Muscle of arm (tissue), 14 donors: ENCODE results near the gene ZDHHC5. TPM values are rescaled to one million over a fixed set of nuclear protein-coding genes. Genes with fewer than 3 reads are reported as not detected.

Experiments
- DNase-seq: peaks from one replicate; pipeline ENCODE4 v3.0.0-alpha.2; 2013
- long read RNA-seq, 11 donors: transcript quantifications; one replicate each; lab custom pipeline, GENCODE V29; 2026
- polyA plus RNA-seq, 12 donors: library from polyadenylated mRNA; unstranded; fragments of 120-200 nt; gene quantifications; one replicate each; pipeline ENCODE4 v1.2.1, GENCODE V29; 2013; ENCODE audit not compliant: insufficient read length in 12 of 12

ZDHHC5 gene, protein sequence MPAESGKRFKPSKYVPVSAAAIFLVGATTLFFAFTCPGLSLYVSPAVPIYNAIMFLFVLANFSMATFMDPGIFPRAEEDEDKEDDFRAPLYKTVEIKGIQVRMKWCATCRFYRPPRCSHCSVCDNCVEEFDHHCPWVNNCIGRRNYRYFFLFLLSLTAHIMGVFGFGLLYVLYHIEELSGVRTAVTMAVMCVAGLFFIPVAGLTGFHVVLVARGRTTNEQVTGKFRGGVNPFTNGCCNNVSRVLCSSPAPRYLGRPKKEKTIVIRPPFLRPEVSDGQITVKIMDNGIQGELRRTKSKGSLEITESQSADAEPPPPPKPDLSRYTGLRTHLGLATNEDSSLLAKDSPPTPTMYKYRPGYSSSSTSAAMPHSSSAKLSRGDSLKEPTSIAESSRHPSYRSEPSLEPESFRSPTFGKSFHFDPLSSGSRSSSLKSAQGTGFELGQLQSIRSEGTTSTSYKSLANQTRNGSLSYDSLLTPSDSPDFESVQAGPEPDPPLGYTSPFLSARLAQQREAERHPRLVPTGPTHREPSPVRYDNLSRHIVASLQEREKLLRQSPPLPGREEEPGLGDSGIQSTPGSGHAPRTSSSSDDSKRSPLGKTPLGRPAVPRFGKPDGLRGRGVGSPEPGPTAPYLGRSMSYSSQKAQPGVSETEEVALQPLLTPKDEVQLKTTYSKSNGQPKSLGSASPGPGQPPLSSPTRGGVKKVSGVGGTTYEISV
- polyA plus RNA-seq: 10 to 100 TPM in 11 of 12 donors, not detected in 1; 26.4 to 41.8 (median 31.3) TPM
- long read RNA-seq, donor 1, full-length matches to known transcripts: 1 of 33 reads
- long read RNA-seq, donor 1, partial matches to known transcripts: 32 of 33 reads
- long read RNA-seq, donor 1, other reads (novel, unspliced or antisense): 0 of 33 reads
- long read RNA-seq, donor 2, partial matches to known transcripts: 29 of 29 reads
- long read RNA-seq, donor 2, other reads (novel, unspliced or antisense): 0 of 29 reads
- long read RNA-seq, donor 3, full-length matches to known transcripts: 1 of 18 reads
- long read RNA-seq, donor 3, partial matches to known transcripts: 17 of 18 reads
- long read RNA-seq, donor 3, other reads (novel, unspliced or antisense): 0 of 18 reads
- long read RNA-seq, donor 4, full-length matches to known transcripts: 1 of 6 reads
- long read RNA-seq, donor 4, partial matches to known transcripts: 5 of 6 reads
- long read RNA-seq, donor 4, other reads (novel, unspliced or antisense): 0 of 6 reads
- long read RNA-seq, donor 5: 0 reads
- long read RNA-seq, donor 6: 0 reads
- long read RNA-seq, donor 7, full-length matches to known transcripts: 1 of 1 reads
- long read RNA-seq, donor 7, partial matches to known transcripts: 0 of 1 reads
- long read RNA-seq, donor 7, other reads (novel, unspliced or antisense): 0 of 1 reads
- long read RNA-seq, donor 8, full-length matches to known transcripts: 1 of 19 reads
- long read RNA-seq, donor 8, partial matches to known transcripts: 18 of 19 reads
- long read RNA-seq, donor 8, other reads (novel, unspliced or antisense): 0 of 19 reads
- long read RNA-seq, donor 9, full-length matches to known transcripts: 1 of 1 reads
- long read RNA-seq, donor 9, partial matches to known transcripts: 0 of 1 reads
- long read RNA-seq, donor 9, other reads (novel, unspliced or antisense): 0 of 1 reads
- long read RNA-seq, donor 10, full-length matches to known transcripts: 2 of 8 reads
- long read RNA-seq, donor 10, partial matches to known transcripts: 6 of 8 reads
- long read RNA-seq, donor 10, other reads (novel, unspliced or antisense): 0 of 8 reads
- long read RNA-seq, donor 11, full-length matches to known transcripts: 1 of 8 reads
- long read RNA-seq, donor 11, partial matches to known transcripts: 7 of 8 reads
- long read RNA-seq, donor 11, other reads (novel, unspliced or antisense): 0 of 8 reads

DNA sequence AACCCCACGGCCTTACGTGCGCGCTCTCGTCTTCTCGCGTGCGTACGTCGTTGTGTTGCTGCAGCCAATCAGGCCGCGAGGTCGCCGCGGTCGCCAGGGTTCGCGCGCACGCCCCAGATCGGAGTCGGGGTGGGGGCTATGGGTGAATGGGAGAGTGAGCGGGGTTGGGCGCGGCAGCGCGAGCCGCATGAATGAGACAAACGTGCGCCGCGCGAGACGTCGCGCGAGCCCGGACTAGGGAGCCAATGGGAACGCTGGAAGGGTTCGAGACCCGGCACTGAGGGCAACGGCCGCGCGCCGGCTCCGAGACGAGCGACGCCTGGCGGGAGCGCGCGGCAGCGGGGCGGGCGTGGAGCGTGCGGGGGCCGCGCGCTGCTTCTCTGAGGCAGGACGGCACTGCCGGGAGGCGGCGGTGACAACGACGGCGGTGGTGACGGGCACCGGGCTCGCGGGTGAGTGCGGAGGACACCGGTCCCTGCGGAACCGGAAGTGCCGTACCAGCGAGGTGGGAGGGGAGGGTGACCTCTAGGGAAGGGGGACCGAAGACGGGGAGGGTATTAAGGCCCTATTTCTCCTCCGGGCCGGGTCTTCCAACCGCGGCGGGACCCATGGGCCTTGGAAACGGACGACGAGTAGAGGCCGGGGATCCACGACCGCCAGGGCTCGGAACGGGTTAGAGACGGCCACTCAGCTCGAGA is at the start of gene ZDHHC5:
TSS of gene ZDHHC5 (plus strand) at position 379 of the 698 bp plus-strand sequence. CDS start 4,977 bp downstream, outside the sequence.
- DNase-seq: peak; percentile 100

DNA sequence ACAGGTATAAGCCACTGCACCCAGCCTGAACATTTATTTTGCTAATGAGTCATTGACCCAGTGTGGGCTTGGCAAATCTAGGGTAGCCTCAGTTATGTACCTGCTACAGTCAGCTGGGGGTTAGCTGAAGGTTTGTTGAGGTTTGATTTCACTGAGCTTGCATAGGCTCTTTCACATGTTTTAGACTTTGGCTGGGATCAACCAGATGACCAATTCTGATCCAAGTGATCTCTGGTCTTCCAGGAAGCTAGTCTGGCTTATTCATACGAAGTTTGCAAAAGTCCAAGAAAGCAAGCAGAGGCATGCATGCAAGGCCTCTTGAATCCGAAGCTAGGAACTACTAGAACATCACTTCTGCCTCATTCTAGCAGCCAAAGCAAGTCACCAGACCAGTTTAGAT is 49.5 kb upstream of the ZDHHC5 start:
- no peak for DNase-seq

DNA sequence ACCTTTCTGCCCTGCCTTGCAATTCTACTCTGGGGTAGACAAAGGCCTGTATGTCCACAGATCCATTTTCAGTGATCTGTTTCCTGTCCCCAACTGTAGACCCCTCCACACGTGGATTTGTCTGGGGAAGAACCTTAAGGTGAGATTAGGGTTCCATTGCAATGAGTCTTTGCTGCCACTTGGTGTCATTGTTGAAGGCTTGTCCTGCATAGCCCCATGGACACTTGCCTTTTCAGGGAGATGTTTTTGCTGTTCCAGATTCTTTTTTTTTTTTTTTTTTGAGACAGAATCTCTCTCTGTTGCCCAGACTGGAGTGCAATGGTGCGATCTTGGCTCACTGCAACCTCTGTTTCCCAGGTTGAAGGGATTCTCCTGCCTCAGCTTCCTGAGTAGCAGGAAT is 48.6 kb upstream of the ZDHHC5 start:
- no peak for DNase-seq

DNA sequence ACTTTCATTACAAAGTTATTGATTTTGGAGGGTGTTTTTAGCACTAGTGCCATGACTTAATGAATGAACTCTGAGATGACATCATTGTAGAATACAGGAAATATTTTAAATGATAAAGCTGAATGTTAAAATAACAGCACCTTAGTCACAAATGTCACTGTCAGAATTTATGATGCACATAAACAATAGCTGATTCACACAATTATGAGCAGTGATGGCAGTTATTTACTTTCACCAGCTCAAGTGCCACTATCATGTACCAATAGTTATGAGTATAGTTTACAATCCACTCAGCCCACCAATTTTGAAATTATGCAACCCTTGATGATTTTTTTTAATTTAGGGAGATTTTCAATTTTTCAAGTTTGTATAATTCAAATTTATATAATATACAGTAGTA is 47.4 kb upstream of the ZDHHC5 start:
- no peak for DNase-seq

DNA sequence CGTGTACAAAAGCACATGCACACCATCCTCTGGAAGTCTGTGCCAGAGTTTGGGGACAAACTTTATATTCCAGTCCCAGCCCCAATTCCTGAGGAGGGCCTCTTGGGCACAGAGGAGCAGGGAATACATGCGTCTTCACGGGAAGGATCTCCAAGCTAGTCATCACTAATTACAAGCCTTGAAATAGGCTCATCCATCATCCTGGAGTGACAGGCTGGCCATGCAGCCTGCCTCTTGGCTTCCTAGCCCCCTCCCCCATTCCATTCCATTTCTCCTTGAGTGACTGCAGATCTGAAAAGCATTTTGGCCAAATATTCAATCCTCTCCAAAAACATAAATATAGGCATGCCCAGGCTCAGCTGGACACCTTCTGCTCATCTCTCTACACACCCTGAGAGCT is 45.7 kb upstream of the ZDHHC5 start:
- no peak for DNase-seq

DNA sequence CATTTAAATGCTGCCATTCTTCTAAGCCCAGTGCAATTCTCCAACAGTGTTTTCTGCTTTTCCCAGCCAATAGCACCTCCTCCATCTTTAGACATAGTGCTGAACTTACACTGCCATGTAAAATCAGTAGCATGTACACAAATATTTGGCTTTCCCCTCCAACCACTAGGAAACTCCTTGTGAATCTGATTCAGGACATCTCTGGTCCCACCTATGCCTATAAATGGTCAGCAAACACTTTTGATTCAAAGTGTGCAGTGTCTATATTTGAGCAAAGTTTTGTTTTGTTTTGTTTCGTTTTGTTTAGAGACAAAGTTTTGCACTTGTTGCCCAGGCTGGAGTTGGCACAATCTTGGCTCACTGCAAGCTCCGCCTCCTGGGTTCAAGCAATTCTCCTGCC is 43.0 kb upstream of the ZDHHC5 start:
- DNase-seq: no peak

DNA sequence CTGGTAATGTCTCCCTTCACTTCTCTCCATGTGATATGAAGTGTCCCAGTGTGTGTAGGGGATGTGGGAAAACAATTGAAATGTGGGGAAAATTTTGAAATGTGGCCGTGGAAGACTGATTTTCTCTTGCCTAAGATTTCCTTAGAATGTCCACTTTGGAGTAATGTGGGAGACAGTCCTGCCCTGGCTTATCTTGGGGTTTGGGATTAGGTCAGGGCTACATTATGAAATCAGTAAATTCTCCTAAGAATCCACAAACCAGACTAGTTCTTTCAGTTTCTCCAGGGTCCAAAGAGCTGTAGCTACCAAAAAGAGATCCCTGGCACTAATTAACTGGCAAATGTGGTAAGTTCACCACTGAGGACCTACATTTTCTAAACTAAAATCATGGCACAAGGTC is 41.0 kb upstream of the ZDHHC5 start:
- no peak for DNase-seq

DNA sequence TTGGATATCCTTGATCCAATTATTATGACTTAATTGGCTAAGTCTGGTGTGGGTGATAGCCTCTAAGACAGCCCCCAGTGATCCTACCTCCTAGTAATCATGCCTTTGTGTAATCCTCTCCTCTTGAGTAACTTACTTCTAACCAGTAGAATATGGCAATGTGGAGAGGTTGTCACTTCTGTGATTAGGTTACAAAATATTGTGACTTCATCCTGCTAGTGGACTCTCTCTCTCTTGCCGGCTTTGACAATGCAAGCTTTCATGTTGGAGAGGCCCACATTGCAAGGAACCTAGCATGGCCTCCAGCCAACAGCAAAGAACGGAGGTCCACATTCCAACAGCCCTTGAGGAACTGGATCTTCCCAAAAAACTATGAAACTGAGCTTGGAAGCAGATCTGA is 37.7 kb upstream of the ZDHHC5 start:
- DNase-seq: no peak

DNA sequence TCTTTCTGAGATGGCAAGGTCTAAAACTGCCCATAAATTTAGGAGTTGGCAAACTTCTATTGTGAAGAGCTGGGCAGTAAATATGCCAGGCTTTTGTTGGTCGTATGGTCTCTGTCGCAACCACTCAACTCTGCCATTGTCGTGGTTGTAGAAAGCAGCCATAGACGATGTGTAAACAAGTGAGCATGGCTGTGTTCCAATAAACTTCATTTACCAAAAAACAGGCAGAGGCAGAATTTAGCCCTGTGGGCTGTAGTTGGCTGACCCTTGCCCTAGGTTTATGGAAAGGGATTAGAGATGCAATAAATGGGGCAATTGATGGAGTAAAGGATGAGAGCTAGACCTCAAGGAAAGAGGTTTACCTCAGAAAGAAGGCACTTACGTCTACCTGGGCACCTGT is 35.8 kb upstream of the ZDHHC5 start:
- DNase-seq: no peak

DNA sequence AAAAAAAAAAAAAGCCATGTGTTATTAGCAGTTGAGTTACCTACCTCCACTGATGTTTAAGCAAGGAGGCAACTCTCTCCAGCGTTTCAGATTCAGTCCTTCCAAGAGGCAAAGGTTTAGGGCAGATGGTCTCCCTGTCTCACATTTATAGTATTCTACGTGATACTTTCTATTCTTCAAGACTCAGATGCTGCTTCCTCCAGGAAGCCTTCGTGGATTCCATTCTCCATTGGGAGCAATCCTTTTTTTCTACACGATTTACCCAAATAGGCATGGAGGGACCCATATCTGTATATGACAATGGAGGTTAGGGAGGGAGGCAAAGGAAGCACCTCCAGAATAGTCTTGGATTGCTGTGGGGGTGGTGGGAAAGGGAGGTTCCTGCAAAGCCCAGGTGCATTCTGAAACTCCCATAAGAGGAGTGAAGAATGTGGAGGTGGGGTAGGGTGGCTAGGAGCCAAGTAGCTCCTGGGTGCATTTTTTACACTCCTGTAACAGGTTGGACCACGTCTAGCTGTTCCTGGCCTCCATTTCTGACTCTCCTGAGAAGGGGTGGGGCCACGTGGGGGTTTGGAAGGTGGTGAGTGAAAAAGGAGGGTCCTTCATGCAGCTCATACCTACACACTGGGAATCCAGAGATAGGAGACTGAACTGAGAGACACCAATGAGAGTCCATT is 34.4 kb upstream of the ZDHHC5 start:
- no peak for DNase-seq

DNA sequence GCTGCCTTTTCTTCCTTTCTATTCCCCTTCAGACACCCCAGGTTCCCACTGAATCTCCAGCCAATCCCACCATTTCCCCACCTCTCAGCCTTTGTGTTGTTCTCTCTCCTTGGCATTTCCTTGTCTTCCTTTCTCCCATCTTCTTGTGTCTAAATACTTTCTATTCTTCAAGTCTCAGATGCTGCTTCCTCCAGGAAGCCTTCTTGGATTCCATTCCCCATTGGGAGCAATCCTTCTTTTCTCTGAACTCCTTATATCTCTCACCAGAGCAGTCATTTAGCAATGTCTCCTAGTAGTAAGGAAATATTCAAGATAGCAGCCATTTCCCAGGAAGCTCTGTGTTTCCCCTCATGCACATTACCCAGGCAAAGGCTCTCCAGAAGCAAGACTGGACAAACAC is 33.6 kb upstream of the ZDHHC5 start:
- no peak for DNase-seq

DNA sequence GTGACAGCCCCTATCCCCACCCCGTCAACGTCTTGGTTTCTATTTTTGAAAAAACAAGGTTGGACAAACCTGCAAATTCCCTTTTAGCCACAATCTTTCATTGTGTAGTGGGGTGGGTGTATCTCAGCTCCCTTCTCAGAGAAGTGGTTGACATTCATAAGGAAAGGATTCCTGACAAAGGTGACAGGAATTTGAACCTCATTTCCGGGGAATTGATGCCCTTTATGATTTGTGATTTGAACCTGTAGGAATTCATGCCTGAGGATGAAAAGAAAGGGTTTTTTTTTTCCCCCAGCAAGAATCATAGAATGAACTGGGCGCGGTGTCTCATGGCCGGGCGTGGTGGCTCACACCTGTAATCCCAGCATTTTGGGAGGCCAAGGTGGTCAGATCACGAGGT is 32.7 kb upstream of the ZDHHC5 start:
- DNase-seq: no peak

DNA sequence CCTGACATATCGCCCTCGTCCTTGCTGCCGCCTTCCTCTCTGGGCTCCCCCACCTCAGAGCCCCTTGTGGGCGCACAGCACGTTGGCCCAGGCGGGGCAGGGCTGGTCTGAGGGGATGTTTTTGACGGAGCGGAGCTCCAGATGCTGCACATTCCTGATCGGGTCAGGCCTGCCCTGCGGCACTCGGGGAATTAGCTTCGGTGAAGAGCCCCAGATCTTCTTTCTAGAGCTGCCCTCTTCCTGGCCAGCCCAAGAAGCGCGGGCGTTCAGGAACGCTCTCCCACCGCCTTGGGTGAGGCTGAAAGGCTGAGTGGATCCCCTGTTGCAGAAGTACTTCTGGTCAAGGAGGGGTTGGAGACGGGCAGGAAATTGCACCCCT is 30.3 kb upstream of the ZDHHC5 start:
- peak; percentile 26 for DNase-seq

DNA sequence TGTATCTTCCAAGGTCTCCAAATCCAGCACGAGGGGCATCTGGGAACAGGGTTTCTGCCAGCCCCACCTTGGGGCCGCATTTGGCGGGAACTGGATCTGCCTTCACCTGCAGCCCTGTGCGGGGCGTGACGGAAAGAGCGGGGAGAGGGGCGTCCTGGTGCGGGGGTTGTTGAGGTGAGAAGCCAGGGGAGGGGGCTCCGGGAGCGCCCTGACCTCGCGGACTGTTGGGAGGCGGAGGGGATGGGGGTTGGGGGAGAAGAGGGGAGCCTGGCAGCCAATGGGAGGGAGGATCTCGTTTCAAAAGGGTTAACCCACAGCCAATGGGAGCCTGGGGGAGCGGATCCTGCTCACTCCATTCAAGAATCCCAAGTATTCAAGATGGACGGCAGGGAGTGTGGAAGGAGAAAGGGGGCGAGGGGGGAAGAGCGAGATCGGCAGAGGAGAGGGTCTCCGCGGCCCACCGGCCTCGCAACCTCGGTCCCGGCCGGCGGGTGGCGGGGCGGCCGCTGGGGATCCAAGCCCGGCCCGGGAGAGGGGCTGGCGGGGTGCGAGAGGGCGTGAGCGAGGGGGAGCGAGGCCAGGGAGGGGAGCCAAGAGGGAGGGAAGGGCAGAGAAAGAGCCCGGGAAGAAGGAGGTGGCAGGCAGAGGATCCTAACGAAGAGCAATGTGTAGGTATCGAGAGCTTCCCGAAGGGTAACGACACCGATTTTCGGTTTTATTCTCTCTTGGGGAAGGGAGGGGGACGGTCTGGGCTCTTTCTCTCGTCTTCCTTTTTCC is 29.7 kb upstream of the ZDHHC5 start:
- peak; percentile 90 for DNase-seq

DNA sequence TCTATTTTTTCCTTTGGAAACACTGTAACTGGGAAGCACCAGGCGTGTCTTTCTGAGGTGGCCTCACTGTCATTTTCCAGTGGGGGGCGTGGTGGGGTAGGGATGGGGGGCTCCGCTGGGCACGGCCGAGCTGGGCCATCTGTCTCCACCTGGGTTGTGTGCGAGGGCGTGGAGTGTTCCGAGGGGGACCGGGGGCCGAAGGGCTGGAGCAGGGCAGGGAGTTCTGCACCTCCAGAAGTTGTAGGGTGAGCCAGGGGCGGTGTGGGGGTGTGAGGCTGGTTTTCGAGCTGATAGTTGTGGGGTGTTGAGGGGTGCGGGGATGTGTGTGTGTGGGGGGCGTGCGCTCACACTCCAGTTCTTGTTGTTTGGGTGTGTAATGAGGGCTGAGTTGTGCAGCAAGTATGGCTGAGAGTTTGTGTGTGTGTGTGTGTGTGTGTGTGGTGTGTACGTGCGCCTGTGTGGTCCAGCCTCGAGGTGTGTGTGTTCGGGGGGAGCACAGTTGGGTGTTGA is 29.0 kb upstream of the ZDHHC5 start:
- no peak for DNase-seq

DNA sequence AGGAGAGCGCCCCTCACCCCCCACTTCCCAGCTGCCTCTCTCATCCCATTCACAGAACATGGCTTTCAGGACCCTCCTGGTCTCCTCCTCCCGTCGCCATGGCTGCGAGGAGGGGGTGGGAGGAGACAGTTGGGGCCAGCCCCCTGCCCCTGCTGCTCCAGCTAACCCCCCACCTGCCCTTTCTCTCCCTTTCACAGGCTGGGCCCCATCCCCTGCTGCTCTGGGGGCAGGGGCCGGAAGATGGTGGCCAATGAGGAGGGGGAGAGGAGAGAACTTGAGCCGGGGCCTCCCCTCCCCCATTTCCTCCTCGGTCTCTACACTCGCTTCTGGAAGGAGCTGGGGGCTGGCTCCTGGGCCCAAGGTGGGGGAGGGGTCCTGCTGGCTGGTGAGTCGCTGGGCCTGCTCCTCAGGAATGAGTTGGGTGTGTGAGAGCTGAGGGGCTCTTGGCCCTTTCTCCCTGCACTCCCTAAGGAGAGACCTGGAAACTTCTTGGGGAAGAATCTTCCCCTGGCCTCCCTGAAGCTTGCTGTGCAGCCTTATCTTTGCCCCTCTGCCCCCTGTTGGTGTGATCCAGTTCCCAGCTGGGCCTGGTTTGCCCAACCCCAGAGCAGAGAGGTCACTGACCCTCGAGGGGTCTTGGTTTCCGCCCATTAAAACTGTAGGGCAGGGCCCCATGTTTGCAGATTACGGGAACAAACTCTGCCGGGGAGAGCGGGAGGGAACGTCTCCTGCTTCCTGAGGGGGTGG is 28.4 kb upstream of the ZDHHC5 start:
- peak; percentile 82 for DNase-seq

DNA sequence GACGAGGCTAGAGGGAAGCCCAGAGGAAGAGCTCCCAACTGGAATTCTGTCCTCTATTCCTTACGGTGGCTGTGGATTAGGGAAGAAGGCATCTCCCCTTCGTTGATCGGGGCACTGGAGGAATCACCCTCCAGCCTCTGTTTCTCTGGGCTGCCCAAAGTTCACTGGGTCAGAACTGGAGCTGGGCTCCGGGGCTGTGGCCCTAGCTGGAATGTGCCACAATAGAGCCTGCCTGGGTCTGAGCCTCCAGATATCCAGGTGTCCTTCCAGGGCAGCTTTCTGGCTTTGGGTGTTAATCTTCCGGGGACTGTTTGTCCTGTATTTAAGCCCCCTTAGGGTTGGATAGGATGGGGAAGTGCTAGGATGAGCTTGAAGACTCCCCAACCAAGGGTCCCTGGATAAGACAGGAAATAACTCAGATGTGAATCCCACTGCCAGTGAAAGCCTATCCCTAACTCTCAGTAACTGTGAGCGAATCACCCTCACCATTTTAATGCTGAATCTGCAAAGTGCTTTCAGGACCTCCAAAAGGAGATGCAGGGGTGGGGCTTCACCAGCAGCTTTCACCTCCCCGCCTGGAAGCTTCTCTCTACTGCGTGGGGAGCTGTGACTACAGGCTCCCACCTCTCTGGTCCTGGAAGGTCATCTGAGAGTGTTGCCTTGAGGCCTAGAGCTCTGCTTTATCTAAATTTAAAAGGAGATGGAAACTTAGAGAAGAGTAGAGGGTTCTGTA is 27.7 kb upstream of the ZDHHC5 start:
- no peak for DNase-seq
